Peyer's patch (tissue), 4 donors: ENCODE data around the gene SLC6A8.

Experiments used
- CTCF ChIP-seq, 6 experiments: fragments of 450-650 bp in 4 of 6; fragments of 200-600 bp in 2 of 6; sonication (generic) in 1 of 6; IDR thresholded peaks; one replicate each; pipeline ENCODE4 v1.5.1; 2017 to 2019; ENCODE audit warnings: antibody characterized with exemption in 6 of 6, mild to moderate bottlenecking in 3 of 6, moderate library complexity in 1 of 6
- POLR2A ChIP-seq, 2 donors: fragments of 450-650 bp; IDR thresholded peaks; one replicate each; pipeline ENCODE4 v1.5.1; 2017; ENCODE audit warnings: antibody characterized with exemption in 2 of 2, mild to moderate bottlenecking in 2 of 2, moderate library complexity in 2 of 2

- no peak for TF ChIP-seq CTCF (IDR thresholded peaks at IDR 0.05)
- no peak for TF ChIP-seq POLR2A (IDR thresholded peaks at IDR 0.05)
These were observed 30.6 kb upstream of the SLC6A8 start for GRCh38 chrX:153657161-153657560.
